KG1 (cell line): ENCODE data around the gene HIPK3.
"Not testable (repeated sequence)": the region's sequence is repeated elsewhere in the genome, so short reads cannot be mapped to it uniquely, and the experiment has no call there.

ENCODE experiments used
- DNase-seq: peaks from one replicate; lab custom pipeline; 2025; lab: John Stamatoyannopoulos, UW

Gene HIPK3

DNA sequence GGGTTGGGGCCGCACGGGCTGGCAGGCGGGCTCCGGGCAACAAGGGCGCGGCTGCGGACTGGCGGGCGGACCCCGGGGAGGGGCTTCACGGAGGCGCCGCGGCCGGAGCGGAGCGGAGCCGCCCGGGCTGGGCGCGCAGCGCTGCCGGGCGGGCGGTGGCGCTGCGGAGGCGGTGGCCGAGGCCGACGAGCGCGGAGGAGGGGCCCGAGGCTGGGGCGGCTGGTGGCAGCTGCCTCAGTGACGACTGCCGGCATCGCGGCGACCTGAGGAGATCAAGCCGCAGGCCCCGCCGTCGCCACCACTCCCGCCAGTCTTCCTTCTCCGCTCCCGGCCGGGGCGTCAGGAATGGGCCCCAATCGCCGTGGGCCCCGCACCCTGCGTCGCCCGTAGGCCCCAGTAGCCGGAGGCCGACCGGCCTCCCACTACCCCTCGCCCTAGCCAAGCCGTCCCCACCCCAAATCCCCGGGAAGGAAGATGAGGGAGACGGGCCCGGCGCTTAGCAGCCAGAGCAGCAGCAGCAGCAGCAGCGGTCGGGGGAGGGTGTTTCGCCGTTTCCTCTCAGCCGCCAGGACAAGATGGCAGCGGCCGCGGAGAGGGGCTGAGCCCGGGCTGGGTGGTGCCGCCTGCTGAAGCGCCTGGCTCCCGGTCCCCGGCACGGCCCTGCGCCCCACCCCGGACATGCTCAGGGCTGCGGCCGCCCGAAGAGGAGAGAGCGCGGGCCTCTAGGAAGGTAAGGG, at the start of gene HIPK3:
Gene HIPK3 (plus strand): TSS at position 222 of the 737 bp plus-strand sequence.
- peak; percentile 57 for DNase-seq

DNA sequence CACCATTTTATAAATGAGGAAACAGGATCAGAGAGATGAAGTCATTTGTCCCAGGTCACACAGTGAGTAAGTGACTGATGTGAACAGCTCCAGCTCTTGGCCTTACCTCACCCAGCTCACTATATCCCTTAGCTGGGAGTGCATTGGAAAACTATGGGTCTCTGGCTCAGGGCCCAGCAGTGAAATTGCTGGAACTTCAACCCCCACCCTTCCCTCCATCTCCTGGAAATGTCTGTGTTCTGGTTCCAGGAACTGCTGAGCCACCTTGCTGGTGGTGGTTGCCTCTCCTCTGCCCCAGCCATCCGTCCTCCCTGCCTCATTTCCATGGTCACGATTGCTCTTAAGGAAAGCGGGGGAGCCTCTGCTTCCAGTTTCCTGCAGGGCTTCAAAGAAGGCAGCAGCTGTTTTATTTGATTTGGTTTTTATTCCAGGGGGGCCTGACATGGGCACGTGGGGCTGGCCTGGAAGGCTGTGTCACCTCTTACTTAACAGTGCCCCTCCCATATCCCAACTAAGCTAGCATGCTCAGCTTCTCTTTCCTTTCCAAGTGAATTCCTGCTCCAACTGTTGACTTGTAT, 49.7 kb upstream of the HIPK3 start:
- DNase-seq, result no peak

DNA sequence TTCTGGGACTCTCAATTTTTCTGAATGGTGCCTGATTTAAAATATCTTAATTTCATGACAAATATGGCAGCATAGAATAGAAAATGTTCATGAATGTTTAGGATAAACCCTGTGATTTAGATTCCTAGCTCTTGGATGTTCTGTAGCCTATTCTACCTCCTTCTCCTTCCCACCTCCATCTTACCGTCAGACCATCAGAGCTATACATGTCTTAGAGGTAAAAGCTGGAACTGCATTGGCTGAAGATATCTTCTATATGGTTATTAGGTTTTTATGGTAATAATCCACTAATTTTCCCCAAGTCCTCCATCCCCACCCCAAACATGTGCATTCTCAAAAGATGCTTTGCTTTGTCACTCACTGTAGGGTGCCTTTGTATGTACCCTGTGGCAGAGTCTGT, 49.0 kb upstream of the HIPK3 start:
- no peak for DNase-seq

DNA sequence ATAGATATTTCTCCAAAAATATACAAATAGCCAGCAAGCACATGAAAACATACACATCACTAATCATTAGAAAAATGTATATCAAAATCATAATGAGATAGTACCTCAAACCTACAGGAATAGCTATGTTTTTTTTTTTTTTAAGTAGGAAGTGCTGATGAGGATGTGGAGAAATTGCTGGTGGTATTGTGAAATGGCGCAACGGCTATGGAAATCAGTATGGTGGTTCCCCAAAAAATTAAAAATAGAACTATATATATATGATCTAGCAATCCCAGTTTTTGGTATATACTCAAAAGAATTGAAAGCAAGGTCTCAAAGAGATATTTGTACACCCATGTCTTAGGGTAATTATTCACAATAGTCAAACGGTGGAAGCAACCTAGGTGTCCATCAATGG, 46.0 kb upstream of the HIPK3 start:
- DNase-seq, result no peak

DNA sequence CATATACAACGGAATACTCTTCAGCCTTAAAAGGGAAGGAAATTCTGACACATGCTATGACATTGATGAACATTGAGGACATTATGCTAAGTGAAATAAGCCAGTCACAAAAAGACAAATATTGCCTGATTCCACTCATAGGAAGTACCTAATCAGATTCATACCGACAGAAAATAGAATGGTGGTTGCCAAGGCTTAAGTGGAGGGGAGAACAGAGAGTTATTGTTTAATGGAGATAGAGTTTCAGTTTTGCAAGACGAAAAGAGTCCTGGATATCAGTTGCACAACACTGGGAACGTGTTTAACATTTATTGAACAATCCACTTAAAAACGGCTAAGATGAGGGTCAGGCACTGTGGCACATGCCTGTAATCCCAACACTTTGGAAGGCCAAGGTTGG, 45.6 kb upstream of the HIPK3 start:
- DNase-seq, result no peak

DNA sequence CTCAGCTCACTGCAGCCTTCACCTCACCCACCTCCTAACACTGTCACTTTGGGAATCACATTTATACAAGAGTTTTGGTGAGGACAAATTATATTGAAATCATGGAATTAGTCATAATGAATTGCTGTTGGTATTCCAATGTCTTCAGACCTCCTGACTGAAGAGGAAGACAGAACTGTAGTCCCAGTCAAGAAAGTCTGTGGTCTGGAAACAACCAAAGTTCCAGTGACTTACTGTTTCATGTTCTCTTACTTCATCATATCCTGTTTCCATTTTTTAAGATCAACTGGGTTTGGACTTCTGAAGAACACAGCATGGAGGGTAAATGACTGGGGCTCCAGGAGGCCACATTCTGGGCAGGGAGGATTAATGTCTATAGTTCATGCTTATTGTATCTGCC, 43.0 kb upstream of the HIPK3 start:
- DNase-seq, result no peak

DNA sequence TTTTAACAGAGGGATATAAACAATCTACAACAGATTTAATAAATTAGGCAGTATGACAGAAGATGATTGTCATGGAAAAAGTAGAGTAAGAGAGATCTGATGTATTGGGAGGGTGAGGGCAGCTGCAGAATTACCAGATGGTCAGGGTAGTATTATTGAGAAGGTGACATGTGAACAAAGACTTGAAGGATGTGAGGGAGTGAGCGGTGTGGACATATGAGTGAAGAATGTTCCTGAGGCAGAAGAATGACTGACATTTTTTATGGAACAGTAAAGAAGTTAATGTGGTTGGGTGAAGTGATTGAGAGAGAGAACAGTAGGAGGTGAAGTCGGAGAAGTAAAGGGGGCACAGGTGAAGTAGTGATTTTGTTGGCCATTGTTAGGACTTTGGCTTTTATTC, 42.4 kb upstream of the HIPK3 start:
- no peak for DNase-seq

DNA sequence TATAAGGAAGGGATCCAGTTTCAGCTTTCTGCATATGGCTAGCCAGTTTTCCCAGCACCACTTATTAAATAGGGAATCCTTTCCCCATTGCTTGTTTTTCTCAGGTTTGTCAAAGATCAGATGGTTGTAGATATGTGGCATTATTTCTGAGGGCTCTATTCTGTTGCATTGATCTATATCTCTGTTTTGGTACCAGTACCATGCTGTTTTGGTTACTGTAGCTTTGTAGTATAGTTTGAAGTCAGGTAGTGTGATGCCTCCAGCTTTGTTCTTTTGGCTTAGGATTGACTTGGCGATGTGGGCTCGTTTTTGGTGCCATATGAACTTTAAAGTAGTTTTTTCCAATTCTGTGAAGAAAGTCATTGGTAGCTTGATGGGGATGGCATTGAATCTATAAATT, 40.5 kb upstream of the HIPK3 start:
- DNase-seq, result not testable (repeated sequence)

DNA sequence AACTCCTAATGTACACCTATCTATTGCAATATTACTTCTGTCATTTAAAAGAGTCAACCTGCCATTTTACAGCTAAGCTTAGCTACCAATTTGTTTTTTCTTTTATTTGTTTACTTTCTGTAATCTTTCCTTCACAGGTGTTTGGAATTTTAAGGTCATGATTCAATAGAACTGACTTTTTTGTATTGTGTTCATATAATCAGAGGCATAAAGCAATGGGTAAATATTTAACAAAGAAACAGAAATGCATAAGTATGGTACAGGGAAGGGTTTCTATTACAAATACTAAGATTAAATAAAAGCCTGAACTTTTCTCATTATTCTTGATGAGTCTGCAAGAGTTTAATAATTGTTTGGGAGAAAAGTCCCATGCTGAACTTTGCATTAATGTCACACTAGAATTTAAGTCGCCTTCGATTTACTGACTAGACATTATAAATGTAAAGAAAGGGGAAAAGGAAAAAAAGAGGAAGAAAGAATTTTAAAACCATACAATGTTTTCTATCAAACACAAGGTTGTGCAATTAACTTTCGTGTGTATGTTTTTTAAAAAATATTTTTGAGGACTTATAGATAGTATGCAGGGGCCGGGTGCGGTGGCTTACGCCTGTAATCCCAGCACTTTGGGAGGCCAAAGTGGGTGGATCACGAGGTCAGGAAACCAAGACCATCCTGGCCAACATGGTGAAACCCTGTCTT, 35.0 kb upstream of the HIPK3 start:
- DNase-seq, result no peak

DNA sequence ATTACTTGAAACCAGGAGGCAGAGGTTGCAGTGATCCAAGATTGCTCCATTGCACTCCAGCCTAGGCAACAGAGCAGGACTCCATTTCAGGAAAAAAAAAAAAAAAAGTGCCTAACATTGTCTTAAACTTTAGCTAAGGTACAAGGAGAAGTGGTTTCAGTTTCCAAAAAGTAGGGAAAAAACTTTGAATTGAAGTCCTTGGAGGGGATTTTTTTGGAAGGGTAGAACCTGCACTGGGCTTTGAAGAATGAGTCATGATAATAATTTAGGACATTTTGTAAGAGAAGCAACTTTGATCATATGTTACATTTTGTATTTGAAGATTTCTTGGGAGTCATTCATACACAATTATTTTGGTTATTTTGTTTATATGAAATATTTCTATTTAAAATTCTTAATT, 31.8 kb upstream of the HIPK3 start:
- DNase-seq, result no peak

DNA sequence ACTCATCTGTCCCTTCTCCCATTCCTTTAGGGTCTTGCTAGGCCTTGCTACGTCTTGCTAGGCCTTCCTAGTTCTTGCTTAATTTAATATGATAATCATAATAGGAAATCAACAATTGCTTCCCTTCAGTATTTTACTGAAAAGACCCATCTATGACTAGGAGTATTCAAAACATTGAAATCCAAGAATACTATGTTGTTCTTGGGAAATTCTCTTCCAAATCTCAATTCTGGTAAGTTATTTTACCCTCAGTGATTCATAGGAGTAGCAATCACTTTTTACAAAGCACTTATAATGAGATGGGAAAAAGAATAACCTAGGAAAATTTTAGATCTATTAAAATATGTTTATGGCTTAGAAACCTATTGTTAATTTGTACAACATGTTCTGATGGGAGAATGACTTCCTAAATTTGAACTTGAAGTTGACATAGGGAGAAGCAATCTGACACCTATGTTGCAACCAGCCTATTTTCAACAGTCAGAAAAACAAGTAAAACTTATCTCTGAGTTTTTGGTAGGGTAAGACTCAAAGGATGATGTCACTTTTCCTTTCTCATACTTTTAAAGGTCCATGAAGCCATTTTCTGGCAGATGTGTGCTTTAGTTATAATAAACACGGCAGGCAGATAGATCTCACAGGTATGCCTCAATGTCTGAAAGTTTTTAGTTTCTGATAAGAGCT, 29.5 kb upstream of the HIPK3 start:
- DNase-seq, result no peak

DNA sequence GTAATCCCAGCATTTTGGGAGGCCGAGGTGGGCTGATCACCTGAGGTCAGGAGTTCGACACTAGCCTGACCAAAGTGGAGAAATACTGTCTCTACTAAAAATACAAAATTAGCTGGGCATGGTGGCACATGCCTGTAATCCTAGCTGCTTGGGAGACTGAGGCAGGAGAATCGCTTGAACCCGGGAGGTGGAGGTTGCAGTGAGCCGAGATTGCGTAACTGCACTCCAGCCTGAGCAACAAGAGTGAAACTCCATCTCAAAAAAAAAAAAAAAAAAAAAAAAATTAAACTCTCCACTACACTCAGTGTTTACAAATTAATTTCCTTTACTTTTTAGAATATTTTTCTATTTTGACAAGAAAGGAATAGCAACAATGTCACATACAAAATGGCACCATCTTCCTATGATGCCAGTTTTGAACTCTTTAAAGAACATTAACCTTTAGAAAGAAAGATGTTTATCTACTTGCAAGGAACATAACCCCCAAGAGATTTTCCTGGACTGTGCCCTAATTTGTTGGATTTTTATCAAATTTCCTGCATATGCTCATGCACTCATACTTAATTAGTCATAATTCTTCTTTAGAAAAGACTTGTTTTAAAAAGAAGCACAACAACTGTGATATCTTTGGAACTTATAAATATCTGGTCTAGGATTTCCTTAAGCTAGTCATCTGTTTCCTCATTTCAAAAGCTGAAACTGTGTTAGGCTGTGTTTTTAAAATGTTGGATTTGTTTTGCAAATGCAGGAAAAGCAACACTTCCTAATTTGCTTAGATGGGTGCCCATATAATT, 22.6 kb upstream of the HIPK3 start:
- peak; percentile 38 for DNase-seq

DNA sequence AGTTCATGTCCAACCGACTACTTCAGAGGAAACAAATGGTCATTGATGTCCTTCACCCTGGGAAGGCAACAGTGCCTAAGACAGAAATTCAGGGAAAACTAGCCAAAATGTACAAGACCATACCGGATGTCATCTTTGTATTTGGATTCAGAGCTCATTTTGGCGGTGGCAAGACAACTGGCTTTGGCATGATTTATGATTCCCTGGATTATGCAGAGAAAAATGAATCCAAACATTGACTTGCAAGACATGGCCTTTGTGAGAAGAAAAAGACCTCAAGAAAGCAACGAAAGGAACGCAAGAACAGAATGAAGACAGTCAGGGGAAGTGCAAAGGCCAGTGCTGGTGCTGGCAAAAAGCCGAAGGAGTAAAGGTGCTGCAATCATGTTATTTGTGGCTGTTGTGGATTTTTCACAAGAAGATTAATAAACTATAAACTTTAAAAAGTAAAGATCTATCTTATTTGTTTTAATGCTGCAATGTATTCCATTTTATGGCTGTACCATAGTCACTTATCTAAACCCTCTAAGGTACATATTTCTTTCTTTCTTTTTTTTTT, 20.1 kb upstream of the HIPK3 start:
- no peak for DNase-seq

DNA sequence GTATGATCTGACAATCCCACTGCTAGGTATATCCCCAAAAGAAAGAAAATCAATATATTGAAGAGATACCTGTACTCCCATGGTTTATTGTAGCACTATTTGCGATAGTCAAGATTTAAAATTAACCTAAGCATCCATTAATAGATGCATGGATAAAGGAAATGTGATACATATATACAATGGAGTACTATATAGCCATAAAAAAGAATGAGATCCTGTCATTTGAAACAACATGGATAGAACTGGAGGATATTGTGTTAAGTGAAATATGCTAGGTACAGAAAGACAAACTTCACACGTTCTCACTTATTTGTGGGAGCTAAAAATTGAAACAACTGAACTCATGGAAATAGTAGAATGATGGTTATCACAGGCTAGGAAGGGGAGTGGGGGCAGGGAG, 14.6 kb upstream of the HIPK3 start:
- no peak for DNase-seq

DNA sequence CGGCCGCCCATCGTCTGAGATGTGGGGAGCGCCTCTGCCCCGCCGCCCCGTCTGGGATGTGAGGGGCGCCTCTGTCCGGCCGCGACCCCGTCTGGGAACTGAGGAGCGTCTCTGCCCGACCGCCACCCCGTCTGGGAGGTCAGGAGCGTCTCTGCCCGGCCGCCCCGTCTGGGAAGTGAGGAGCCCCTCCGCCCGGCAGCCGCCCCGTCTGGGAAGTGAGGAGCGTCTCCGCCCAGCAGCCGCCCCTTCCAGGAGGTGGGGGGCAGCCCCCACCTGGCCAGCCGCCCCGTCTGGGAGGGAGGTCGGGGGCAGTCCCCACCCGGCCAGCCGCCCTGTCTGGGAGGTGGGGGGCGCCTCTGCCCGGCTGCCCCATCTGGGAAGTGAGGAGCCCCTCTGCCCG, 13.5 kb upstream of the HIPK3 start:
- not testable (repeated sequence) for DNase-seq

DNA sequence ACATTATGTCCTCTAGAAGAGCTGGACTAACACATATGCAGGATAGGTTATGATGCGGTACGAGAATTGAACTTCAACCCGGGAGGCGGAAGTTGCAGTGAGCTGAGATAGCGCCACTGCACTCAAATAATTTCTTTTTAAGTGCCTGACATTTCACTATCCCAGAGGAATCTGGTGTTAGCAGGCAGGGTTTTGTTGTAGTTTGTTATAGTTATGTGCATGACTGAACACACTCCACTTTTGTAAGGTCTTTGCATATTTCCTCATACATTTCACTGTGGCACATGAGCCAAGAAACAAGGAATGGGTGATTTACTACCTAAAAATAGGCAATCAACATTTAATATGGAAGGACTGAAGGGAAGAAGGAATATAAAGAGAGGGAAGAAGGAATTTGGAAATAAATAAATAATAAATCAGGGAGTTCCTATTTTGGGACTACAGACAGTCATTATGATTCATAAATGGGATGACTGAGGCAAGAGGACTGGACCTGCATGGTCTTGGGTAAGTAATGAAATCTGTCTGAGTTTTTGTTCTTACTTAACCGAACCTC, 8.7 kb upstream of the HIPK3 start:
- DNase-seq, result no peak

DNA sequence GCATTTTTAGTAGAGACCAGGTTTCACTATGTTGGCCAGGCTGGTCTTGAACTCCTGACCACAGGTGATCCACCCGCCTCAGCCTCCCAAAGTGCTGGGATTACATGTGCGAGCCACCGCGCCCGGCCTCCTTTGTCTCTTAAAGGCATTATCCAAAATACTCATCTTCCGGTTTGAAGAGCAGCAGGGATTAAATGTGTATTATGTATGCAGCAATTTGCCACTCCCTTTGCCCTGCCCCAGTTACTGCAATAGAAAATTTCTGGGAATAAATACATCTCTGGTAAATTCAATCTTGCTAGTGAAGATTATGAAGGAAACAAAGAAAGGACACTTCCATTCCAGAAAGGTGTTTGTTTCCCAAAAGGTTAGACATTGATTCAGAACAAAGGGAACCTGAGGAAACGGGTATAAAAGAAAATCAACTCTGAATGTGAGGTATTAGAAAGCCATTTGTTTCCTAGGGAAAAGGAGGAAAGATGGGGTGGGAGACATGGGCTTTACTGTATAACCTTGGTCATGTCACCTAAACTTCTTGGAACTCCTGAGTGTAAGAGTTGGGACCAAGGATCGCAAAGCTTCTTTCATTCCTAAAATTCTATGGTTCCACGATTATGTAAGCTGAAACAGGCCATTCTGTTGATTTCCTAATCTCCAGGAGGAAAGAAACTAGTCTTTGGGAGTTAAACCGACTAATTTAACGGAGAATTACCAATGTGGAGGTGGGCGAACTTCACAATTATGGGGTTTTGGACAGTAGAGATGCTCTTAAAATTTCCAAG, 959 bp upstream of the HIPK3 start:
- DNase-seq, result no peak

DNA sequence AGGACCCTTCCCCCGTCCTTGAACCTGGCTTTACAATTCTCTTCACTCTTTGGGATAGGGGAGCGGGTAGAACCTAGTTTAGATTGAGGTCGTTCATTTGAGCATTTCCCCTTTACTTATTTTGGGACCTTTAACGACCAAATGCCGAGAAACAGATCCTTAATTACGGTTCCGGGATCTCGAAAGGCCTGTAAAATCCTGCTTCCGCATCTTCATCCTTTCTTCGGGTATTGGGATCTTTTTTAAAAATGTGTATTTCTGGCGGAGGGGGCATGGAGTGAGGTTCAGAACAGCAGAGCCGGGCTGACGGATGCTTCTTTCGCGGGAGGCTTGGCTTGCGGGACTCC, 395 bp upstream of the HIPK3 start:
- DNase-seq, result peak; percentile 46

DNA sequence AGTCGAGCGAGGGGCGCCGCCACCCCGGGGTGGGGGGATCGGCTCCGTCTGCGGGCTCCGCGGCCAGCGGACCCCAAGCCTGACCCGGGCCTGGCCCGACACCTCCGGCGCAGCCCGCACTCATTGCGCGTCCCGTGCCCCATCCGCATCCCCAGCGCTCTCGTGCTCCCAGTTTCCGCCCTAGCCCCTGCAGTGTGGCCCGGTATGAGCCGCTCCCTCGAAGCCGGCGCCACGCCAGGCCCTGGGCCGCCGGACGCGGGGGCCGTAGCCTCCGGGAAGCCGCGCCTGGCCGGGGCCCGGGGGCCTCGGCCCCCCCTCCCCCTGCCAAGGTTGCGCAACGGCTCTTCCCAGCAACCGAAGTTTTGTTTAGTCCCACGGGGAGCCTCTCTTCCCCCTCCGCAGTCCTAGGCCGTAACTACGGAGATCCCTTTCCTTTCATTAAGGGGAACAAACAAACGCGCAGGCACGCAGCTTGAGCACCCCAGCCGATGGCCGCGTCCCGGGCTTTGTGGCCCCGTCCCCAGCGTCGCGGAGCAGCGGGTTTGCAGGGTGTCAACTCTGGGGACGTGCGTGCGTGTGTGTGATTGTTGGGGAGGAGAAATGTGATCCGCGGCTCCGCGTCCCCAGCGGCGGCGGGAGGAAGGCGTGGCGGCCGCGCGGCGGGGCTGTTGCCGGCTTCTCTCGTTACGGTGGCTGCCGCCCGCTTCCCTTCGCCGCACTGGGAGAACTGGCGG, 883 bp downstream of the HIPK3 start:
- peak; percentile 77 for DNase-seq

DNA sequence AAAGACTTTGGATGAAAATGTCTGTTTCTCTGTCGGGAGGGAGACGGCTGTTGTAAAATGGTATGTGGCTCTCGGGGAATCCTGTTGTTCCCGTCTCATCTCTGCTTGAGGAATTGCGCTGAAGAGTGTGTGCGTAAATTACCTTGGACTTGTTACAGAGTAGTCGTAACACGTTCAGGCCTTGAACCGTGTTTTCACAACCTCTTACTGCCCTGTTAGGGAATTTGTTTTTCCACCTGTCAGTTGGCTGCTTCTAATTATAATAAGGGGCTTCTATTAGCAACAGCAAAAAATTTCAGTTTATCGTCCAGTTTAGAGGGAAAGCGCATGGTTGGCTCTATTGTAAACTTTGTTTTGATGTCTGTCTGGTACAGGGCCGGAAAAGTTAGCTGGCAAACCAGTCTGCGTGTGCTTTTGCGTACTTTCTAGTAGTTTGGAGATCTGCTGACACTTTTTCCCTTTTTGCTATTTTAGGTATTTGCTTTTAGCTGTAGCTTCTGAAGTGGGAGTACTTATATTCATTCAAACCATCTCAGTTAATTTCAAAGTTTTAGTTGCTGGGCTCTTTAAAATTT, 1.5 kb downstream of the HIPK3 start:
- DNase-seq, result peak; percentile 77
